ENCODE data around the gene TMEM219. TPM values are rescaled to one million over a fixed set of nuclear protein-coding genes. Genes with fewer than 3 reads are reported as not detected.

TMEM219 gene
- total RNA-seq, 2 donors from 2014 or later: 73.8 to 78.8 TPM

- ATAC-seq (no peak), DNase-seq (no peak)
- intact Hi-C loops (cut with DNase I): loop anchor here in 1 of 2 donors (10.0 kb wide), 1 partner anchor 66 kb away; the partner anchor contains the start of gene KCTD13
Measured at GRCh38 chr16:29990883-29991570, 29.1 kb downstream of the TMEM219 start.

- DNase-seq (no peak), ATAC-seq (no peak)
- intact Hi-C loops (cut with DNase I): loop anchor here in 1 of 2 donors (10.0 kb wide), 1 partner anchor 67 kb away; the partner anchor contains the start of gene KCTD13
Measured at GRCh38 chr16:29991571-29991904, 29.7 kb downstream of the TMEM219 start.

GRCh38 chr16:29992344-29992967, 30.6 kb downstream of the TMEM219 start:
- no peak for ATAC-seq
- intact Hi-C loops (cut with DNase I): loop anchor here in 1 of 2 donors (10.0 kb wide), 1 partner anchor 68 kb away; the partner anchor contains the start of gene KCTD13
- no peak for DNase-seq

- no peak for ATAC-seq
- intact Hi-C loops (cut with DNase I): loop anchor here in 1 of 2 donors (10.0 kb wide), 1 partner anchor 69 kb away; the partner anchor contains the start of gene KCTD13
- peak; percentile 12 for DNase-seq
Measured at GRCh38 chr16:29993191-29993902, 31.5 kb downstream of the TMEM219 start.

GRCh38 chr16:29993903-29994599, 32.2 kb downstream of the TMEM219 start:
- ATAC-seq (no peak), DNase-seq (peak; percentile 11)
- intact Hi-C loops (cut with DNase I): loop anchor here in 1 of 2 donors (10.0 kb wide), 1 partner anchor 69 kb away; the partner anchor contains the start of gene KCTD13

- intact Hi-C loops (cut with DNase I): loop anchor here in 1 of 2 donors (10.0 kb wide), 1 partner anchor 70 kb away; the partner anchor contains the start of gene KCTD13
- DNase-seq (peak; percentile 56), ATAC-seq (peak; percentile 32 to 60)
Measured at GRCh38 chr16:29994600-29995323, 32.9 kb downstream of the TMEM219 start.

- intact Hi-C loops (cut with DNase I): loop anchor here in 1 of 2 donors (10.0 kb wide), 1 partner anchor 71 kb away; the partner anchor contains the start of gene KCTD13
- DNase-seq (peak; percentile 92), ATAC-seq (peak; percentile 81 to 87)
Measured at GRCh38 chr16:29995324-29995910, 33.5 kb downstream of the TMEM219 start, which contains the start of gene HIRIP3. HIRIP3 (minus strand) TSS chr16:29995617; CDS start chr16:29995605, 12 bp downstream.

- ATAC-seq (peak; percentile 98 to 99), DNase-seq (peak; percentile 99)
- intact Hi-C loops (cut with DNase I): loop anchor here (2.0 to 10.0 kb wide), 2 partner anchors 33 to 71 kb away; partner anchors contain the start of genes KCTD13 (in 1 of the 2) and TMEM219 (in 1 of the 2)
Measured at GRCh38 chr16:29995911-29996765, 34.3 kb downstream of the TMEM219 start, which contains the start of gene INO80E. INO80E (plus strand) TSS chr16:29996241; CDS start chr16:29996311, 70 bp downstream.

- intact Hi-C loops (cut with DNase I): loop anchor here (2.0 to 10.0 kb wide), 2 partner anchors 34 to 72 kb away; partner anchors contain the start of genes KCTD13 (in 1 of the 2) and TMEM219 (in 1 of the 2)
- no peak for DNase-seq
- no peak for ATAC-seq
Measured at GRCh38 chr16:29996766-29997250, 34.9 kb downstream of the TMEM219 start.

GRCh38 chr16:29999605-30000004, 37.7 kb downstream of the TMEM219 start:
- ATAC-seq: no peak
- DNase-seq: no peak
- intact Hi-C loops (cut with DNase I): loop anchor here in 1 of 2 donors (10.0 kb wide), 2 partner anchors 75 to 135 kb away; partner anchors contain the start of genes CDIPT and KCTD13

- intact Hi-C loops (cut with DNase I): loop anchor here in 1 of 2 donors (10.0 kb wide), 1 partner anchor 136 kb away; the partner anchor contains the start of gene CDIPT
- no peak for ATAC-seq
- DNase-seq: no peak
Measured at GRCh38 chr16:30000735-30001631, 39.1 kb downstream of the TMEM219 start.

- ATAC-seq (no peak), DNase-seq (no peak)
- intact Hi-C loops (cut with DNase I): loop anchor here in 1 of 2 donors (10.0 kb wide), 1 partner anchor 138 kb away; the partner anchor contains the start of gene CDIPT
Measured at GRCh38 chr16:30002614-30003346, 40.9 kb downstream of the TMEM219 start.

- intact Hi-C loops (cut with DNase I): loop anchor here in 1 of 2 donors (10.0 kb wide), 1 partner anchor 139 kb away; the partner anchor contains the start of gene CDIPT
- DNase-seq: no peak
- no peak for ATAC-seq
Measured at GRCh38 chr16:30003670-30004423, 42.0 kb downstream of the TMEM219 start.

GRCh38 chr16:30004424-30004776, 42.5 kb downstream of the TMEM219 start:
- DNase-seq (no peak), ATAC-seq (no peak)
- intact Hi-C loops (cut with DNase I): loop anchor here in 1 of 2 donors (10.0 kb wide), 1 partner anchor 140 kb away; the partner anchor contains the start of gene CDIPT
